Measurements from ENCODE around the gene TMEM150B.

The TMEM150B gene

GRCh38 chr19:55265173-55265572 lies 60.0 kb downstream of the TMEM150B start:
- no peak overlapping the region for H3K9ac ChIP-seq (ENCODE audit: low read depth, low read length)
- no peaks in the 10 kb centered on the region for H3K9me3 ChIP-seq (ENCODE audit: insufficient read depth, low read length, severe bottlenecking)
- H3K79me2 ChIP-seq (ENCODE audit: insufficient read depth, low read length), result peaks cover 9% of the 10 kb centered on the region; the same call in 1 of the 2 replicates
- H3K27me3 ChIP-seq (ENCODE audit: insufficient read depth, low read length, poor library complexity), result no peaks in the 10 kb centered on the region
- H4K20me1 ChIP-seq (ENCODE audit: insufficient read depth, low read length), result no peaks in the 10 kb centered on the region; the same call in 1 of the 2 replicates
- H2AFZ ChIP-seq (ENCODE audit: low read depth, low read length), result no peak overlapping the region
- no peak overlapping the region for H3K27ac ChIP-seq (ENCODE audit: low read length)
- no peak overlapping the region for H3K4me3 ChIP-seq (ENCODE audit: low read depth in 1 of 2, low read length in 2 of 2)
- H3K36me3 ChIP-seq (ENCODE audit: insufficient read depth, low read length), result peaks cover 10% of the 10 kb centered on the region
- ATAC-seq (ENCODE audit: insufficient read depth, low read depth), result no peak
- H3K4me2 ChIP-seq (ENCODE audit: insufficient read depth, low read length), result no peak overlapping the region
- TF ChIP-seq CTCF (IDR thresholded peaks at IDR 0.05; ENCODE audit: borderline replicate concordance, extremely low read depth, low read length, poor library complexity, severe bottlenecking), result no peak
- TF ChIP-seq EZH2 (IDR thresholded peaks at IDR 0.05; ENCODE audit: borderline replicate concordance, low read depth, low read length, severe bottlenecking), result no peak
- peaks cover 8% of the 10 kb centered on the region for H3K4me1 ChIP-seq (ENCODE audit: insufficient read depth, low read length)
- no peak for DNase-seq

GRCh38 chr19:55264531-55264930 lies 60.6 kb downstream of the TMEM150B start:
- no peaks in the 10 kb centered on the region; the same call in 1 of the 2 replicates for H4K20me1 ChIP-seq (ENCODE audit: insufficient read depth, low read length)
- H3K9me3 ChIP-seq (ENCODE audit: insufficient read depth, low read length, severe bottlenecking), result no peaks in the 10 kb centered on the region
- no peak for ATAC-seq (ENCODE audit: insufficient read depth, low read depth)

More at GRCh38 chr19:55264531-55264930, 60.6 kb downstream of the TMEM150B start:
- no peaks in the 10 kb centered on the region for H3K27me3 ChIP-seq (ENCODE audit: insufficient read depth, low read length, poor library complexity)
- H3K4me3 ChIP-seq (ENCODE audit: low read depth in 1 of 2, low read length in 2 of 2), result no peak overlapping the region
- peaks cover 15% of the 10 kb centered on the region for H3K4me1 ChIP-seq (ENCODE audit: insufficient read depth, low read length)
- no peak for DNase-seq
- H3K27ac ChIP-seq (ENCODE audit: low read length), result no peak overlapping the region
- peaks cover 14% of the 10 kb centered on the region for H3K79me2 ChIP-seq (ENCODE audit: insufficient read depth, low read length)
- H3K36me3 ChIP-seq (ENCODE audit: insufficient read depth, low read length), result peaks cover 4% of the 10 kb centered on the region; the same call in 1 of the 2 replicates
- no peak overlapping the region for H3K9ac ChIP-seq (ENCODE audit: low read depth, low read length)
- no peak overlapping the region for H2AFZ ChIP-seq (ENCODE audit: low read depth, low read length)
- H3K4me2 ChIP-seq (ENCODE audit: insufficient read depth, low read length), result no peak overlapping the region
- TF ChIP-seq CTCF (IDR thresholded peaks at IDR 0.05; ENCODE audit: borderline replicate concordance, extremely low read depth, low read length, poor library complexity, severe bottlenecking), result no peak
- no peak for TF ChIP-seq EZH2 (IDR thresholded peaks at IDR 0.05; ENCODE audit: borderline replicate concordance, low read depth, low read length, severe bottlenecking)

Measured in DND-41 (cell line).